Eye (tissue), 1 donor: ENCODE data around the gene HSD17B2.
"Not testable (repeated sequence)": the region's sequence is repeated elsewhere in the genome, so short reads cannot be mapped to it uniquely, and the experiment has no call there.

Experiments
- DNase-seq: peaks from one replicate; pipeline ENCODE4 v3.0.0-alpha.2; 2015

Gene HSD17B2

GRCh38 chr16:82136956-82137821 is 102.1 kb downstream of the HSD17B2 start:
- DNase-seq: peak; percentile 21

DNA sequence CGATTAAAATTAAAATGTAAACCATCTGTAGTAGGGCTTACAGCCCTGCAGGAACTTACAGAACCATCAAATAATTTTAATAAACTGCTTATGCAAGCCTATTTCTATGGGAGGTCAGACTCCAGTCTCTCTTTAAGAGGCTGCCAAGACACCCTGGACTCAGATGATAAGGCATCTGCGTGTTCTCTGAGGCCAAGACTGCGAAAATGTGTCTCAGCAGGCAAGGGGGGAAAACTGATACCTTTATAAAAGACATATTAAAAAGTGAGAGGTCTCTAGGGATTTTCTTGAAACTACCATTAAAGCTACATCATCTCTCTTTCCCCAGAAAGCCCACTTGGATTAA is 102.7 kb downstream of the HSD17B2 start:
- peak; percentile 20 for DNase-seq

GRCh38 chr16:82138478-82139285 is 103.6 kb downstream of the HSD17B2 start:
- DNase-seq: no peak

DNA sequence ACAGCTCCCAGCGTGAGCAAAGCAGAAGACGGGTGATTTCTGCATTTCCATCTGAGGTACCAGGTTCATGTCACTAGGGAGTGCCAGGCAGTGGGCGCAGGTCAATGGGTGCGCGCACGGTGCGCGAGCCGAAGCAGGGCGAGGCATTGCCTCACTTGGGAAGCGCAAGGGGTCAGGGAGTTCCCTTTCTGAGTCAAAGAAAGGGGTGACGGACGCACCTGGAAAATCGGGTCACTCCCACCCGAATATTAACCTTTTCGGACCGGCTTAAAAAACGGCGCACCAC is 104.2 kb downstream of the HSD17B2 start:
- not testable (repeated sequence) for DNase-seq

DNA sequence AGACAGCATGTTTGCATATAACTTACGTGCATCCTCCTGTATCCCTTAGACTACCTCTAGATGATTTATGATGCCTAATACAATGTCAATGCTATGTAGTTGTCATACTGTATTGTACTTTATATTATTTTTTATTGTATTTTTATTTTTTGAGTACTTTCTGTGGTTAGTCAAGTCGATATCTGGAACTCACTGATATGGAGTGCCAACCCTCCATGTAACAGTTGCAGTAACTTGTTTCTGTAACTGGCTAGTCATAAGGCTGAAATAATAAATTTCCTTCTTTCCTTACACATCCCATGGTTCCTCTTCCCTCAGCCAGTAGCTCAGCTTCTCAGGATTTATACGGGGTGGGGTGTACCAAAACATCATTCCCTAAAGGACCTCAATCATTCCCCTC is 111.5 kb downstream of the HSD17B2 start:
- no peak for DNase-seq

DNA sequence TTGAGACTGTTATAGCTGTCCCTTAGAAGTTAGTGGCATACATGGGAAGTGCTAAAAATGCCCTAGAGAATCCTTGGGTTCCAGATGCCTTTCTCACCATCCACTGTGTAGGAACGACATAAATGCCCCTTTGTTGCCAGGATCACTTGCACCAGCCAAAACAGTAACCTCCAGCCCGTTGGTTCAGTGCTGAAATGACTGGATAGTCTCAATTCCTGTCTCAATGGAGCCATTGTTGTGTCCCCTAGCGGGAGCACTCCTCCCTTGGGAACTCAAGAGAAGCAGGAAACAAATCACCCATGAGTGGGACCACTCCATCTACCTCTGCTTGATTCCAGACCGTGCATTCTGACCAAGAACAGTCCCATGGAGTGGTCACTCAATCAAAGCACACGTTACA is 111.9 kb downstream of the HSD17B2 start:
- DNase-seq: no peak

DNA sequence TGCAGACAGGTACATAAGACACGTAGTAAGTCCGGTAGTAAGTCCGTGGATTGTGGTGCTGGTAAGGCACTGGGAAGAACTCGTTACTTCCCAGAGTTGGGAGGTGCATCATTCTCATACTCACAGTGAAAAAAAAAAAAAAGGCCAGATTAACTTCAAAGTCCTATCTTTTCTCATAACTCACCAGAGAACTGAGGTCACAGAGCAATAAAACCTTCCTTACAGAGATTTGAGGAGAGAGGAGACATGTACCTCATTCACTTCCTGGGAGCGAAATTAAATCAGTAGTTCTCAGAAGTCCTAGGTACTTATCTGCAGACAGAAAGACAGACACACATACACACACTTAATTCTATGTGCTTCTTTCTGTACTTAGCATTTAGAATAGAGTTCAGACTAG is 112.5 kb downstream of the HSD17B2 start:
- DNase-seq: no peak
